Naive B cell (primary cell): ENCODE data around the gene KLHL26. TPM values are rescaled to one million over a fixed set of nuclear protein-coding genes. Genes with fewer than 3 reads are reported as not detected.
"Not testable (repeated sequence)": the region's sequence is repeated elsewhere in the genome, so short reads cannot be mapped to it uniquely, and the experiment has no call there.

Experiments
- ATAC-seq, 2 donors: fragments of 150-1000 bp; cut with Tn5 transposase; 2 replicates each; pipeline ENCODE4 v1.10.0; 2021; ENCODE audit warnings: low read depth in 2 of 2, mild to moderate bottlenecking in 2 of 2, moderate library complexity in 2 of 2
- DNase-seq: peaks from one replicate; pipeline ENCODE4 v3.0.0; 2022
- H3K27ac Mint-ChIP-seq, 6 donors: one replicate each; pipeline ENCODE4 v1.8.0; 2020 to 2022; ENCODE audit warnings: mild to moderate bottlenecking in 6 of 6, mixed read lengths in 6 of 6, moderate library complexity in 5 of 6, inconsistent platforms in 2 of 6
- H3K27me3 Mint-ChIP-seq, 3 donors: one replicate each; pipeline ENCODE4 v1.8.0; 2021 to 2022; ENCODE audit warnings: mixed read lengths in 3 of 3, mild to moderate bottlenecking in 1 of 3
- H3K36me3 Mint-ChIP-seq, 2 donors: one replicate each; pipeline ENCODE4 v1.8.0; 2020 to 2022; ENCODE audit warnings: mixed read lengths in 2 of 2, inconsistent platforms in 1 of 2, mild to moderate bottlenecking in 1 of 2
- H3K4me1 Mint-ChIP-seq, 3 donors: one replicate each; pipeline ENCODE4 v1.8.0; 2020 to 2022; ENCODE audit warnings: mixed read lengths in 3 of 3, inconsistent platforms in 1 of 3, mild to moderate bottlenecking in 1 of 3, moderate library complexity in 1 of 3
- H3K4me3 Mint-ChIP-seq, 8 donors: one replicate each; pipeline ENCODE4 v1.8.0; 2020 to 2022; ENCODE audit warnings: mild to moderate bottlenecking in 8 of 8, mixed read lengths in 8 of 8, moderate library complexity in 8 of 8, inconsistent platforms in 2 of 8
- H3K9me3 Mint-ChIP-seq, 7 donors: one replicate each; pipeline ENCODE4 v1.8.0; 2020 to 2022; ENCODE audit warnings: mixed read lengths in 7 of 7, mild to moderate bottlenecking in 5 of 7, inconsistent platforms in 2 of 7, moderate library complexity in 1 of 7
- polyA plus RNA-seq, 6 donors: library from polyadenylated mRNA; unstranded; fragments of 300-500 nt; fragmentation: Illumina TruSeq; gene quantifications; one replicate each; pipeline ENCODE4 v1.2.3, GENCODE V29; 2021; ENCODE audit warnings: low read depth in 6 of 6

Gene KLHL26, protein sequence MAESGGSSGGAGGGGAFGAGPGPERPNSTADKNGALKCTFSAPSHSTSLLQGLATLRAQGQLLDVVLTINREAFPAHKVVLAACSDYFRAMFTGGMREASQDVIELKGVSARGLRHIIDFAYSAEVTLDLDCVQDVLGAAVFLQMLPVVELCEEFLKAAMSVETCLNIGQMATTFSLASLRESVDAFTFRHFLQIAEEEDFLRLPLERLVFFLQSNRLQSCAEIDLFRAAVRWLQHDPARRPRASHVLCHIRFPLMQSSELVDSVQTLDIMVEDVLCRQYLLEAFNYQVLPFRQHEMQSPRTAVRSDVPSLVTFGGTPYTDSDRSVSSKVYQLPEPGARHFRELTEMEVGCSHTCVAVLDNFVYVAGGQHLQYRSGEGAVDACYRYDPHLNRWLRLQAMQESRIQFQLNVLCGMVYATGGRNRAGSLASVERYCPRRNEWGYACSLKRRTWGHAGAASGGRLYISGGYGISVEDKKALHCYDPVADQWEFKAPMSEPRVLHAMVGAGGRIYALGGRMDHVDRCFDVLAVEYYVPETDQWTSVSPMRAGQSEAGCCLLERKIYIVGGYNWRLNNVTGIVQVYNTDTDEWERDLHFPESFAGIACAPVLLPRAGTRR
- 1 to 10 TPM in 5 of 6 donors, not detected in 1; 2.0 to 3.7 (median 3.6) TPM for polyA plus RNA-seq

DNA sequence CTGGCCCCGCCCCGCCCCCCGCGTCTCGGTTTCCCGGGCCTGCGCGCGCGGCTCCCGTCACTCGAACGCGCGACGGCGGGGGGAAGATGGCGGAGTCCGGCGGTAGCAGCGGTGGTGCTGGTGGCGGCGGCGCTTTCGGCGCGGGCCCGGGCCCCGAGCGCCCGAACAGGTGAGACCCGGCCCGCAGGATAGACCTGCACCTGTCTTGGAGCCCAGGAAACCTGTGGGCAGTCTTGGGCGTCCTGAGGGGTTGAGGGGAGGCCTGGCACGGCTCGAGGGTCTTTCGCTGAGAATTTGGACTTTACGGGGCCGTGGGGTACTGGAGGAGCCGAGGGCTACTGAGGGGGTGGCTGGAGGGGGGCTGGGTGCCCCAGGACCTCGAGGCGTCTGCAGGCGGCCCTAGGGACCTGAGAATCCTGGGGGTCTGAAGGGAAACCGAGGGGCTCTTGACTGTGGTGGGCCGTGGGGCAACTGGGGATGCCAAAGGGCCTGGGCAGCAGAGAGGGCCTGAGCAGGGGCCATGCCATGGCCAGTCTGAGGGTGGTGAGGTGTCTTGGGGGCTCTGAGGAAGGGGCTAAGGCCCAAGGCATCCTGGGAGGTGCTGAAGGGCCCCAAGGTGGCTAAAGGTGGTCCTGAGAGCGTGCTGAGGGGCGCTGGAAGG lies at the start of gene KLHL26:
KLHL26 (plus strand) TSS at position 60 of the 661 bp plus-strand sequence; CDS start at position 87, 27 bp downstream.
- DNase-seq (no peak), ATAC-seq (no peak)
- peaks cover 0 to 6% (median 5%) of the 10 kb centered on the region in 3 donors for H3K27me3 Mint-ChIP-seq
- peaks cover 27 to 43% (median 28%) of the 10 kb centered on the region in 3 donors for H3K4me1 Mint-ChIP-seq
- peak within 1 kb of the TSS; percentile 90 to 98 (median 96) for H3K27ac Mint-ChIP-seq
- H3K9me3 Mint-ChIP-seq, result no peaks in the 10 kb centered on the region
- no peaks in the 10 kb centered on the region for H3K36me3 Mint-ChIP-seq
- peak within 1 kb of the TSS; percentile 91 to 96 (median 94) for H3K4me3 Mint-ChIP-seq

DNA sequence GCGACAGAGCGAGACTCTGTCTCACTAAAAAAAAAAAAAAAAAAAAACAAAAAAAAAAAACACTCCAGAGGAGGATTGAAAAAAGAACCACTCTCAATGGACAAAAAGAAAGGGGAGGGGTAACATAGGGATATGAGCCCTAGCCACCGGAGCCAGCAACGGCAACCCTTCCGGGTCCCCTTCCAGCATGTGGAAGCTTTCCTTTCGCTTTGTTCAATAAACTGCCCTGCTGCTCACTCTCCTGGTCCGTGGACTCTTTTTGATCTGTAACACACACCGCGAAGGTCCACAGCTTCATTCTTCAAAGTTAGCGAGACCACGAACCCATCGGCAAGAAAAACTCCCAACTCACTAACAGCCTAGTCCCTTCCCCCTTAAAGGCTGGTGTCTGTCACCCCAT lies 49.3 kb upstream of the KLHL26 start:
- Mint-ChIP-seq H3K27me3 (no peaks in the 10 kb centered on the region), H3K36me3 (no peaks in the 10 kb centered on the region), H3K4me1 (peaks cover 29 to 49% (median 46%) of the 10 kb centered on the region in 3 donors), H3K27ac (peak overlapping the region in 3 of 6 donors; percentile 83 to 96 (median 86)), H3K9me3 (no peaks in the 10 kb centered on the region), H3K4me3 (peak overlapping the region in 6 of 8 donors; percentile 13 to 94 (median 86))
- no peak for ATAC-seq
- no peak for DNase-seq

DNA sequence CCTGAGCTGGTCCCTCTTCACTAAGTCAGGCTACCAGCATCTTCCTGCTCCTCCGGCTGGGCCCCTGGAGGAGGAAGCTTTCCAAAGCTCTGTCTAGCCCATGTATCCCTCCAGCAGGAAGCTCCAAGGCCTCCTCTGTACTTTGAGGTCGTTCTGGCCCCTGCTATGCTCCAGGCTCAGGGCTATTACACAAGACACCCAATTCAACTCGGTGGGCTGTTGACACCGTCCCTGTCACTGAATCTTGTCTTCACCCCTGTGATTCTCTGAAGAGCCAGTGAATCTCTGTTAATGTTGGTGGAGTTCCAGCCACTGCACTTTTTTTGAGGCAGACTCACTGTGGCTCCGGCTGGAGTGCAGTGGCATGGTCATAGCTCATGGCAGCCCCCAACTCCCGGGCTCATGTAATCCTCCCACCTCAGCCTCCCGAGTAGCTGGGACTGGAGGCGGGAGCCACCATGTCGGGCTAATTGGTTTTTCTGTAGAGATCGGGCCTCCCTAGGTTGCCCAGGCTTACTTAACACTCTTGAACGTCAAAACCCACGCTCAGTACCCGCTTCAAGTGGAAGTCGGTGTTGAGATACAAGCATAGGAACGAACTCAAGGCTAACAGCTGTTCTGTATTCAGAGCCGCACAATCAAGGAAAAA lies 48.7 kb upstream of the KLHL26 start:
- H3K27ac Mint-ChIP-seq, result peak overlapping the region; percentile 22 to 97 (median 88)
- no peak for DNase-seq
- ATAC-seq, result no peak

DNA sequence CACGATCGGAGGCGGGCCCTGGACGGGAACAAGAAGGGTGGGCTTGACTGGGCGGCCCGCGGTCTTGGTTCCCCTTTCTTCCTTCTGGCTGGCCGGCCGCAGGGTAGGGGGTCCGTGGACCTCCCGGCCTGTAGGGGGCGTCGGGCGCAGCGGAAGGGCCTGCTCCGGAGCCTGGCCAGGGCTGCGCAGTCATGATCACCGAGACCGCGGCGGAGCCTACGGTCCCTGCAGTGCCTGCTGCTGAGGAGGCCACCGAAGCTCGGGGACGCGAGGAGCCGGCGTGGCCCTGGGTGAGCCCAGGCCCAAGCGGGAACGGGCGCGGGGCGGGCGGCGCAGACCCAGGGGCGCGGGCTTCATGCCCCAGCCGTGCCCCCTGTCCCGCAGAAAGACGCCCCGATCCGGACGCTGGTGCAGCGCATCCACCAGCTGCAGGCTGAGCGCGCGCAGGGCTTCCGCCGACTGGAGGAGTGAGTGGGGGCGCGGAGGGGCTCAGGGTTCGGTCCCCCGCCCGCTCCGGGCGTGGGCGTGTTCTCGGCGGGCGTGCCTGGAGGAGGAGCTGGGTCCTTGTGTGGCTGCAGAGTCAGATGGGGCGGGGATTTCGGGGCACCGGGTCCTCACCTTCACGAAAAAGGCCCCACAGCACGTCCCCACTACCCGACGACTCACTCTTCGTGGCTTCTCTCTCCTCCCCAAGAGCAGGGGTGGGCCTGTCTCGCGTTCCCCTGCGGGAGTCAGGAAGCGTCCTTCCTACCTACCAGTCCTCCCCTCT lies 48.0 kb upstream of the KLHL26 start, which contains the start of gene REX1BD:
REX1BD (plus strand) TSS at position 188 of the 769 bp plus-strand sequence; CDS start at position 192, 4 bp downstream.
- peaks cover 29 to 51% (median 49%) of the 10 kb centered on the region in 3 donors for H3K4me1 Mint-ChIP-seq
- H3K27ac Mint-ChIP-seq, result peak within 1 kb of the TSS; percentile 39 to 97 (median 92)
- no peaks in the 10 kb centered on the region for H3K36me3 Mint-ChIP-seq
- peak within 1 kb of the TSS; percentile 83 to 95 (median 90) for H3K4me3 Mint-ChIP-seq
- DNase-seq (peak; percentile 89), ATAC-seq (peak; percentile 76 to 77)
- H3K9me3 Mint-ChIP-seq, result no peaks in the 10 kb centered on the region
- H3K27me3 Mint-ChIP-seq, result no peaks in the 10 kb centered on the region

More for the DNA sequence above, 48.7 kb upstream of the KLHL26 start:
- H3K27me3 Mint-ChIP-seq, result no peaks in the 10 kb centered on the region
- H3K36me3 Mint-ChIP-seq, result no peaks in the 10 kb centered on the region
- peaks cover 29 to 49% (median 46%) of the 10 kb centered on the region in 3 donors for H3K4me1 Mint-ChIP-seq
- peak overlapping the region; percentile 83 to 95 (median 90) for H3K4me3 Mint-ChIP-seq
- no peaks in the 10 kb centered on the region for H3K9me3 Mint-ChIP-seq

DNA sequence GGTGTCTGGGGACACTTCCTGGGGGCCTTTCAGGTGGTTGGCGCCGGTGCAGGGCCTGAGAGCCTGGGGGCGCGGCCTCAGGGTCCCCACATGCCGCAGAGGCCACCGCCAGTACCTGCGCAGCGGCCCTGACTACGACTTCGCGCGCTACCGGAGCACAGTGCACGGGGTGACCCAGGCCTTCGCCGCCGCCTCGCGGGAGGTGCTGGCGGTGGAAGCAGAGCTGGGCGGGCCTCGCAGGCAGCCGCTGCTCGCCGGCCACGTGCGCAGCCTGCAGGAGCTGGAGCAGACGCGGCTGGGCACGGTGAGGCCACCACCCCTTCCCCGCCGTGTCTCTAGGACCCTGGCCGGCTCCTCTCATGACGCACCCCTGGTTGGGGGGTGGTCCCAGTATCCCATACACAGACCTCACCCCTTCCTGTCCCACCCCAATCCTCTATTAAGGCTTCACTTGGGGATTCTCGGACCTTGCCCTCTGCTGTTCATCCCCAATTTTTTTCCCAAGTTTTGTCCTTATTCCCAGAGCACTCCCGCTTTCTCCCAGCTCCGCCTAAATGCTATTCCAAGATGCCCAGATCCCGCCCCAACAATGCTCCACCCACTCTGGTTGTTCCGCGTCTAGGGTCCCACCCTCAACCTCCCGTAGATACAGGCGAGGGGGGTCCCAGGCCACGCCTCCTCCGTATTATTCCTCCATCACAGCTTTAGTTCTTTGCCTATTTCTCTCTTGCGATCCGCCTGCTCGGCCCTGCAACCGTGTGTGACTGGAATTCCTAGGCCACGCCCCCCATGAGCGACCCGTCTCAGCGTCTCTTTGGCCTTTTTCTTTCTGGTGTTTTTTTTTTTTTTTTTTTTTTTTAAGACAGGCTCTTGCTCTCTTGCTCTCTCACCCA lies 47.2 kb upstream of the KLHL26 start:
- Mint-ChIP-seq H3K9me3 (no peaks in the 10 kb centered on the region), H3K27me3 (no peaks in the 10 kb centered on the region), H3K27ac (peak overlapping the region; percentile 39 to 96 (median 88)), H3K4me1 (peaks cover 32 to 51% (median 51%) of the 10 kb centered on the region in 3 donors), H3K4me3 (peak overlapping the region; percentile 83 to 95 (median 90)), H3K36me3 (no peaks in the 10 kb centered on the region)
- ATAC-seq (peak; percentile 44 to 50), DNase-seq (peak; percentile 62)

DNA sequence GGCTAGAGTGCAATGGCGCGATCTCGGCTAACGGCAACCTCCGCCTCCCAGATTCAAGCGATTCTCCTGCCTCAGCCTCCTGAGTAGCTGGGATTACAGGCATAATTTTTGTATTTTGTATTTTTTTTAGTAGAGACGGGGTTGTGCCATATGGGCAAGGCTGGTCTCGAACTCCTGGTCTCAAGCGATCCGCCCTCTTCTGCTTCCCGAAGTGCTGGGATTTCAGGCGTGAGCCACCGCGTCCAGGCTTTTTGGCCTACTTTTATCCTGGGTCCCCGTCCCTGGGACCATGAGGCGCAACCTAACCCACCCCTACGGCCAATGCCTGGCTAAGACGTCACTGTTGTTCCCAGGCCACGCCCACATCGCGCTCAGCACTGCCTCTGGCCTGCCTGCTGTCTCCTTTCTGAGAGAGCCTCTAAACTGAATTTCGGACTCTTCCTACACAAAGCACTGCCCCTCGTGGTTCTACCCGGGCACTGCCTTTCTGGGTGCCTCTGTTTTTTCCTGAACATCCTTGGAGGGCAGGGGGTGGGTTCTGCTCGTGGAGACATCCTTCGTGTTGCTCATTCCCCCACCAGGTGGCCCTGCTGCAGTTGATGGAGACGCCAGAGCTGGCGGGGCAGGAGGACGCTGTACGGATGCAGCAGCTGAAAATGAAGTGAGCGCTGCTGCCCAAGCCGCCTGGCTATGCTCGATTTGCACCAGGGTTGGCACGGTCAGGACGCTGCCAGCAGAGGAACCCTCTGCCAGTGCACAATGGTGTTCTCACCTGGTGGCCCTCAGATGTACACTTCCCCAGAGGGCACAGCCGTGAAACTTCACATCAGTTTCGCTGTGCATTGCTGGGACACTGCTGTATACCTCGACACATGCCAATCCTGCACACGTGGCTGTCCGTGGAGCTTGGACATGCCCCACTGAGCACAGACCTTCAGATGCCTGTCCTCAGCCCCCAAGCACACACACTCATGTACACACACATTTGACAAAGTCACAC lies 46.3 kb upstream of the KLHL26 start:
- Mint-ChIP-seq H3K36me3 (no peaks in the 10 kb centered on the region), H3K27ac (peak overlapping the region in 3 of 6 donors; percentile 24 to 83 (median 49)), H3K4me3 (peak overlapping the region; percentile 51 to 95 (median 88)), H3K27me3 (no peaks in the 10 kb centered on the region), H3K9me3 (no peaks in the 10 kb centered on the region), H3K4me1 (peaks cover 34 to 54% (median 50%) of the 10 kb centered on the region in 3 donors)
- DNase-seq (no peak), ATAC-seq (no peak)

DNA sequence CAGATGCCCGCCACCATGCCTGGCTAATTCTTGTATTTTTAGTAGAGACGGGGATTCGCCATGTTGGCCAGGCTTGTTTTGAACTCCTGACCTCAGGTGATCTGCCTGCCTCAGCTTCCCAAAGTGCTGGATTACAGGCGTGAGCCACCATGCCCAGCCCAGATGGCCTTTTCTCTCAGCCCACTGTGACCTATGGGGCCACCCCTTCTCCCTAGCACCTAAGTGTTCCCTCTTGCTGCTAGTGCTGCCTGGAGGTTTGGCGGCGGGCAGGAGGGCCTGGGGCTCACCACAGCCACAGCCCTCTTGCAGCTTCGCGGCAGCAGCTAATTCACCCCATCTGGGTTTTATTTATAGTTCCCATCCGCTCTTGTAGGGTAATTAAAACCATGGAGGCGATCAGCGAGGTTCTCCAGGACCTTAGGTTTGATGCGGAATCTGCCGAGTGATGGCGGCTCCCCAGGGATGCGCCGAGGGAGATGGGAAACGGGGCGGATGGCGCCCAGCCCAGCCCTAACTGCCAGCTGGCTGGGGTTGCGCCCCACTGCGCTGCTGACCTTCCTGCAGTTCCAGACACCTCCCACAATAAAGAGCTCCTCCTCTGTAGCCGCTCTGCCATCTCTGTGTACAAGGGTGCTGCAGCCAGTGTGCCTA lies 45.0 kb upstream of the KLHL26 start:
- Mint-ChIP-seq H3K27me3 (peaks cover 0 to 9% (median 6%) of the 10 kb centered on the region in 3 donors), H3K36me3 (no peaks in the 10 kb centered on the region), H3K4me1 (peaks cover 30 to 48% (median 46%) of the 10 kb centered on the region in 3 donors), H3K9me3 (no peaks in the 10 kb centered on the region), H3K27ac (peak overlapping the region in 2 of 6 donors; percentile 32 to 57), H3K4me3 (peak overlapping the region in 5 of 8 donors; percentile 11 to 85 (median 29))
- ATAC-seq (no peak), DNase-seq (no peak)

DNA sequence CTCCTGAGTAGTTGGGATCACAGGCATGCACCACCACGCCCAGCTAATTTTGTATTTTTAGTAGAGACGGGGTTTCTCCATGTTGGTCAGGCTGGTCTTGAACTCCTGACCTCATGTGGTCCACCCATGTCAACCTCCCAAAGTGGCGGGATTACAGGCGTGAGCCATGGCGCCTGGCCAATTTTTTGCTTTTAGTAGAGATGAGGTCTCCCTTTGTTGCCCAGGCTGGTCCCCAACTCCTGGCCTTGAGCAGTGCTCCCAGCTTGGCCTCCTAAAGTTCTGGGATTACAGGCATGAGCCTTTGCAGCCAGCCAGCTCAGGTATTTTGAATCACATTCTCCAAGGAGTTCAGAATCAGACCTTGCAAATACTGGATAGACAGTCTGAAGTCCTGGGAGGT lies 44.1 kb upstream of the KLHL26 start:
- not testable (repeated sequence) for ATAC-seq, DNase-seq, H3K9me3 Mint-ChIP-seq, H3K27ac Mint-ChIP-seq, H3K36me3 Mint-ChIP-seq
- Mint-ChIP-seq H3K4me3 (peak overlapping the region in 1 of 8 donors; percentile 43), H3K4me1 (peaks cover 32 to 47% (median 41%) of the 10 kb centered on the region in 3 donors), H3K27me3 (peaks cover 0 to 17% (median 6%) of the 10 kb centered on the region in 3 donors)

DNA sequence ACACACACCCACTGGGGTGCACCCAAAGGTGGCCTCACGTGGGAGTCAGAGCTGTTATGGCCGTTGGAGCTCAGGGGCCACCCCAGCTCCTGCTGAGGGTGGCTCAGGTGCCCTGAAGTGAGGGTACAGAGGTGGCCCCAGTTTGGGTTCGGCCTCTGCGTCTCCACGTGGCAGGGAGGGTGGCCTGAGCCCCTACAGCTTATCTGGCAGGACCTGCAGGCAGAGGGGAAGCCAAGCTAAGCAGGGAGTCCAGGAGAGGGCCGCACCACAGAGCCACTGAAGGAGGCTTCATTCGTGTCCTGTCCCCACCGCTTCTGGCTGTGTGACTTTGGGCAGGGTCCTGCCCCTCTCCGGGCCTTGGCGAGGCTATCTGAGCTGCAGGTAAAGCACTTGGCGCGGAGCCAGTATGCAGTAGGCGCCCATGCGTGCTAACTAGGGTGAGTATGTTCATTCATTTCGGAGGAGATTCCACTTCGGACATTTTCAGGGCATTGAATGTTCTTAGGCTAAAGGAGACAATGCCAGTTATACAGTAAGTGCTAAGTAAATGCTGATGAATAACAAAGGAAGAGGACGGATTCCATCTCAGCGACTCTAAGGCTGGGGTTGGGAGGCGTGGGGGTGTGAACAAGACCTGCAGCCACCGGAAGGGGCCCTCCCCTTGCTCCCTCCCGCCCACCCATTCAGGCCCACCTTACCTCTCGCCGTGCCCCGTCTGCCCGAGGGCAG lies 43.3 kb upstream of the KLHL26 start:
- no peaks in the 10 kb centered on the region for H3K36me3 Mint-ChIP-seq
- DNase-seq, result no peak
- ATAC-seq, result no peak
- H3K27ac Mint-ChIP-seq, result peak overlapping the region in 1 of 6 donors; percentile 63
- H3K4me3 Mint-ChIP-seq, result peak overlapping the region in 6 of 8 donors; percentile 34 to 77 (median 68)
- H3K27me3 Mint-ChIP-seq, result peaks cover 0 to 25% (median 6%) of the 10 kb centered on the region in 3 donors
- H3K9me3 Mint-ChIP-seq, result no peaks in the 10 kb centered on the region
- H3K4me1 Mint-ChIP-seq, result peaks cover 25 to 39% (median 33%) of the 10 kb centered on the region in 3 donors
